Right renal cortex interstitium (tissue), 3 donors: ENCODE data around the gene MDP1. TPM values are rescaled to one million over a fixed set of nuclear protein-coding genes. Genes with fewer than 3 reads are reported as not detected.

ENCODE experiments used
- DNase-seq, 3 donors: peaks; one replicate each; pipeline ENCODE4 v3.0.0-alpha.2; 2013; ENCODE audit warnings: low read depth in 3 of 3, low spot score in 2 of 3
- polyA plus RNA-seq, 3 donors: library from polyadenylated mRNA; unstranded; fragments of 120-200 nt; gene quantifications; one replicate each; pipeline ENCODE4 v1.2.1, GENCODE V29; 2013; ENCODE audit not compliant: insufficient read length in 3 of 3

Gene MDP1
- polyA plus RNA-seq, 3 donors: 10.2 to 12.9 (median 12.5) TPM

DNA sequence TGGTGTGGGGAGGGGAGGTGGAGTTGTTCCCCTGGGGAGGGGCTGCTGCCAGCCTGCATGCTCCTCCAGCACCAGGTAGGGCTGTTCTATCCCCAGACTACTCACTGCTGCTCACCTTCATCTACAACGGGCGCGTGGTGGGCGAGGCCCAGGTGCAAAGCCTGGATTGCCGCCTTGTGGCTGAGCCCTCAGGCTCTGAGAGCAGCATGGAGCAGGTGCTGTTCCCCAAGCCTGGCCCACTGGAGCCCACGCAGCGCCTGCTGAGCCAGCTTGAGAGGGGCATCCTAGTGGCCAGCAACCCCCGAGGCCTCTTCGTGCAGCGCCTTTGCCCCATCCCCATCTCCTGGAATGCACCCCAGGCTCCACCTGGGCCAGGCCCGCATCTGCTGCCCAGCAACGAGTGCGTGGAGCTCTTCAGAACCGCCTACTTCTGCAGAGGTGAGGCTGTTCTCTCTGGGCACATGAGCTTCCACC is 51.3 kb downstream of the MDP1 start:
- DNase-seq: no peak

Other genes with a start within 250 kb of the MDP1 start
- gene DHRS4L2, start 227.1 kb downstream of the MDP1 start, polyA plus RNA-seq: 10 to 100 TPM; 30.8 to 43.1 (median 37.2) TPM
- gene CARMIL3, start 164.1 kb downstream of the MDP1 start, polyA plus RNA-seq: 1 to 10 TPM; 1.0 to 2.0 (median 1.4) TPM
- not detected for gene CPNE6, start 144.5 kb downstream of the MDP1 start, polyA plus RNA-seq
- gene PCK2, start 121.8 kb downstream of the MDP1 start, polyA plus RNA-seq: 10 to 100 TPM; 25.5 to 32.6 (median 27.3) TPM
- 10 to 100 TPM; 75.4 to 83.3 (median 77.3) TPM for gene DCAF11, start 101.3 kb downstream of the MDP1 start, polyA plus RNA-seq
- gene NRL, start 101.1 kb downstream of the MDP1 start, polyA plus RNA-seq: 1 to 10 TPM; 1.8 to 3.7 (median 2.9) TPM
- gene FITM1, start 85.4 kb downstream of the MDP1 start, polyA plus RNA-seq: under 1 TPM; 0.68 to 0.86 (median 0.79) TPM
- gene PSME1, start 79.9 kb downstream of the MDP1 start, polyA plus RNA-seq: 100 to 1,000 TPM; 216 to 231 (median 224) TPM
- gene EMC9, start 74.5 kb downstream of the MDP1 start, polyA plus RNA-seq: 10 to 100 TPM; 11.9 to 20.1 (median 15.3) TPM
- 100 to 1,000 TPM; 165 to 179 (median 171) TPM for gene PSME2, start 69.5 kb downstream of the MDP1 start, polyA plus RNA-seq
- 10 to 100 TPM; 41.5 to 46.9 (median 43.4) TPM for gene RNF31, start 68.6 kb downstream of the MDP1 start, polyA plus RNA-seq
- 10 to 100 TPM; 56.8 to 60.1 (median 57.5) TPM for gene IRF9, start 54.8 kb downstream of the MDP1 start, polyA plus RNA-seq
- 10 to 100 TPM; 47.5 to 51.6 (median 50.0) TPM for gene REC8, start 44.0 kb downstream of the MDP1 start, polyA plus RNA-seq
- 10 to 100 TPM; 31.4 to 35.6 (median 33.1) TPM for gene IPO4, start 27.2 kb downstream of the MDP1 start, polyA plus RNA-seq
- 10 to 100 TPM; 36.9 to 40.9 (median 39.0) TPM for gene TM9SF1, start 20.6 kb downstream of the MDP1 start, polyA plus RNA-seq
- gene TSSK4, start 10.4 kb downstream of the MDP1 start, polyA plus RNA-seq: 1 to 10 TPM; 3.2 to 4.1 (median 4.0) TPM
- 10 to 100 TPM; 50.7 to 61.2 (median 55.7) TPM for gene CHMP4A, start 2.6 kb downstream of the MDP1 start, polyA plus RNA-seq
- gene NEDD8, start 16.3 kb upstream of the MDP1 start, polyA plus RNA-seq: 100 to 1,000 TPM; 253 to 284 (median 266) TPM
- gene GMPR2, start 16.9 kb upstream of the MDP1 start, polyA plus RNA-seq: 100 to 1,000 TPM; 105 to 133 (median 125) TPM
- gene TINF2, start 26.6 kb upstream of the MDP1 start, polyA plus RNA-seq: 10 to 100 TPM; 64.3 to 71.3 (median 67.3) TPM
- gene TGM1, start 47.1 kb upstream of the MDP1 start, polyA plus RNA-seq: 1 to 10 TPM; 1.2 to 1.9 (median 1.2) TPM
- 10 to 100 TPM; 18.2 to 19.0 (median 18.5) TPM for gene RABGGTA, start 55.5 kb upstream of the MDP1 start, polyA plus RNA-seq
- gene DHRS1, start 83.7 kb upstream of the MDP1 start, polyA plus RNA-seq: 10 to 100 TPM; 38.6 to 45.5 (median 42.6) TPM
- gene NOP9, start 83.8 kb upstream of the MDP1 start, polyA plus RNA-seq: 10 to 100 TPM; 26.2 to 26.6 (median 26.4) TPM
- 10 to 100 TPM; 28.5 to 29.4 (median 28.9) TPM for gene CIDEB, start 91.9 kb upstream of the MDP1 start, polyA plus RNA-seq
- 1 to 10 TPM; 1.8 to 2.2 (median 1.9) TPM for gene LTB4R2, start 94.1 kb upstream of the MDP1 start, polyA plus RNA-seq
- gene LTB4R, start 95.4 kb upstream of the MDP1 start, polyA plus RNA-seq: 1 to 10 TPM; 2.4 to 2.9 (median 2.9) TPM
- gene ADCY4, start 119.0 kb upstream of the MDP1 start, polyA plus RNA-seq: 10 to 100 TPM; 12.8 to 23.7 (median 17.2) TPM
- 1 to 10 TPM; 2.3 to 3.6 (median 3.1) TPM for gene RIPK3, start 123.9 kb upstream of the MDP1 start, polyA plus RNA-seq
- 10 to 100 TPM; 45.0 to 50.5 (median 49.7) TPM for gene NFATC4, start 152.1 kb upstream of the MDP1 start, polyA plus RNA-seq
- 10 to 100 TPM; 40.3 to 47.7 (median 40.4) TPM for gene NYNRIN, start 182.9 kb upstream of the MDP1 start, polyA plus RNA-seq
- gene CBLN3, start 213.6 kb upstream of the MDP1 start, polyA plus RNA-seq: 1 to 10 TPM; 2.2 to 3.0 (median 2.6) TPM
- gene KHNYN, start 213.9 kb upstream of the MDP1 start, polyA plus RNA-seq: 10 to 100 TPM; 41.0 to 42.4 (median 41.1) TPM
- gene SDR39U1, start 226.7 kb upstream of the MDP1 start, polyA plus RNA-seq: 10 to 100 TPM; 49.7 to 54.8 (median 51.9) TPM